Activated naive CD4-positive, alpha-beta T cell treated with anti-CD3 and anti-CD28 coated beads, Interleukin-2, amount 10 ng/mL, durations not matched to agents 7 days and 5 days (primary cell): ENCODE measurements around the gene MLN.

Experiments used
- CTCF ChIA-PET: fragments of 350-600 bp; sonication (Branson Sonifier 250); formaldehyde crosslinking; loops from one replicate; lab custom pipeline; 2021; ENCODE audit warnings: antibody characterized with exemption; lab: Charles Lee
- DNase-seq: peaks from one replicate; pipeline ENCODE4 v3.0.0-alpha.2; 2020
- H3K27ac Mint-ChIP-seq: one replicate; pipeline ENCODE4 v1.8.0; 2021; ENCODE audit warnings: mild to moderate bottlenecking, moderate library complexity, mixed read lengths
- H3K27me3 Mint-ChIP-seq: one replicate; pipeline ENCODE4 v1.8.0; 2021; ENCODE audit warnings: mild to moderate bottlenecking, mixed read lengths
- H3K36me3 Mint-ChIP-seq: one replicate; pipeline ENCODE4 v1.8.0; 2021; ENCODE audit warnings: mixed read lengths
- H3K4me1 Mint-ChIP-seq: one replicate; pipeline ENCODE4 v1.8.0; 2021; ENCODE audit warnings: mixed read lengths
- H3K4me3 Mint-ChIP-seq: one replicate; pipeline ENCODE4 v1.8.0; 2021; ENCODE audit warnings: mild to moderate bottlenecking, moderate library complexity, mixed read lengths
- H3K9me3 Mint-ChIP-seq: one replicate; pipeline ENCODE4 v1.8.0; 2021; ENCODE audit warnings: mixed read lengths

The MLN gene

GRCh38 chr6:33749401-33749800 lies 54.4 kb downstream of the MLN start:
- DNase-seq: no peak
- Mint-ChIP-seq H3K36me3 (no peaks in the 10 kb centered on the region), H3K4me1 (no peaks in the 10 kb centered on the region), H3K27ac (no peak overlapping the region), H3K4me3 (no peak overlapping the region), H3K27me3 (peaks cover 36% of the 10 kb centered on the region), H3K9me3 (no peaks in the 10 kb centered on the region)
- CTCF ChIA-PET: interaction anchor here (15.6 kb wide), 1 partner anchor 18 kb away, joined by 144 read pairs; no protein-coding TSS in a partner anchor

GRCh38 chr6:33748841-33749240 lies 55.0 kb downstream of the MLN start:
- Mint-ChIP-seq H3K4me1 (no peaks in the 10 kb centered on the region), H3K9me3 (no peaks in the 10 kb centered on the region), H3K27ac (no peak overlapping the region), H3K27me3 (peaks cover 39% of the 10 kb centered on the region), H3K36me3 (no peaks in the 10 kb centered on the region), H3K4me3 (no peak overlapping the region)
- CTCF ChIA-PET: interaction anchor here (15.6 kb wide), 1 partner anchor 18 kb away, joined by 144 read pairs; no protein-coding TSS in a partner anchor
- DNase-seq: no peak

GRCh38 chr6:33747823-33748222 lies 56.0 kb downstream of the MLN start:
- CTCF ChIA-PET: interaction anchor here (0.6 to 15.6 kb wide), 4 partner anchors 19 to 277 kb away, joined by 3 to 144 read pairs (median 4); partner anchors contain the start of gene UQCC2
- H3K27me3 Mint-ChIP-seq: peaks cover 47% of the 10 kb centered on the region
- H3K9me3 Mint-ChIP-seq: no peaks in the 10 kb centered on the region
- H3K4me3 Mint-ChIP-seq: no peak overlapping the region
- no peak overlapping the region for H3K27ac Mint-ChIP-seq
- DNase-seq: no peak
- no peaks in the 10 kb centered on the region for H3K4me1 Mint-ChIP-seq
- H3K36me3 Mint-ChIP-seq: no peaks in the 10 kb centered on the region

- Mint-ChIP-seq H3K27ac (no peak within 1 kb of the TSS), H3K4me3 (no peak within 1 kb of the TSS), H3K36me3 (no peaks in the 10 kb centered on the region), H3K9me3 (no peaks in the 10 kb centered on the region), H3K27me3 (peaks cover 57% of the 10 kb centered on the region), H3K4me1 (no peaks in the 10 kb centered on the region)
- CTCF ChIA-PET: interaction anchor here (1.1 to 15.6 kb wide), 4 partner anchors 21 to 281 kb away, joined by 4 to 144 read pairs (median 24); partner anchors contain the start of gene UQCC2
- no peak for DNase-seq
Observed at GRCh38 chr6:33746651-33747100, 57.1 kb downstream of the MLN start, which contains the start of gene IP6K3. Gene IP6K3 (minus strand): TSS chr6:33746905. CDS start chr6:33735476, 11,429 bp downstream.

- H3K4me3 Mint-ChIP-seq: no peak overlapping the region
- no peaks in the 10 kb centered on the region for H3K4me1 Mint-ChIP-seq
- H3K27ac Mint-ChIP-seq: no peak overlapping the region
- CTCF ChIA-PET: interaction anchor here (1.2 to 15.6 kb wide), 4 partner anchors 21 to 314 kb away, joined by 5 to 144 read pairs (median 24); partner anchors contain the start of gene UQCC2
- H3K27me3 Mint-ChIP-seq: peaks cover 57% of the 10 kb centered on the region
- H3K36me3 Mint-ChIP-seq: no peaks in the 10 kb centered on the region
- no peak for DNase-seq
- no peaks in the 10 kb centered on the region for H3K9me3 Mint-ChIP-seq
Observed at GRCh38 chr6:33746036-33746600, 57.7 kb downstream of the MLN start.

GRCh38 chr6:33745548-33745947 lies 58.3 kb downstream of the MLN start:
- Mint-ChIP-seq H3K9me3 (no peaks in the 10 kb centered on the region), H3K27ac (no peak overlapping the region)

GRCh38 chr6:33744895-33745546 lies 58.8 kb downstream of the MLN start:
- no peak overlapping the region for H3K4me3 Mint-ChIP-seq
- no peak for DNase-seq
- no peaks in the 10 kb centered on the region for H3K9me3 Mint-ChIP-seq
- no peak overlapping the region for H3K27ac Mint-ChIP-seq
- CTCF ChIA-PET: interaction anchor here (1.2 to 15.6 kb wide), 9 partner anchors 10 to 410 kb away, joined by 3 to 144 read pairs (median 5); partner anchors contain the start of gene UQCC2
- H3K4me1 Mint-ChIP-seq: no peaks in the 10 kb centered on the region
- H3K36me3 Mint-ChIP-seq: no peaks in the 10 kb centered on the region
- H3K27me3 Mint-ChIP-seq: peaks cover 62% of the 10 kb centered on the region

More at GRCh38 chr6:33745548-33745947, 58.3 kb downstream of the MLN start:
- Mint-ChIP-seq H3K36me3 (no peaks in the 10 kb centered on the region), H3K4me3 (no peak overlapping the region), H3K27me3 (peaks cover 57% of the 10 kb centered on the region), H3K4me1 (no peaks in the 10 kb centered on the region)
- CTCF ChIA-PET: interaction anchor here (1.2 to 15.6 kb wide), 4 partner anchors 22 to 315 kb away, joined by 5 to 144 read pairs (median 24); partner anchors contain the start of gene UQCC2
- no peak for DNase-seq
